HT-29 (cell line): ENCODE data around the gene TP53I3. TPM values are rescaled to one million over a fixed set of nuclear protein-coding genes. Genes with fewer than 3 reads are reported as not detected.
"Not testable (repeated sequence)": the region's sequence is repeated elsewhere in the genome, so short reads cannot be mapped to it uniquely, and the experiment has no call there.

Experiments used
- DNase-seq: peaks from one replicate; pipeline ENCODE4 v3.0.0-alpha.2; 2015; ENCODE audit warnings: low spot score
- total RNA-seq: library from RNA; depleted of rRNA; stranded (reverse); fragments of >200 nt; shearing (Covaris generic); gene quantifications from 2 replicates; pipeline ENCODE4 v1.2.3, GENCODE V29; 2014; rRNA removed

Gene TP53I3
- total RNA-seq: 28.7 and 28.9 TPM in 2 replicates

- peak; percentile 93 for DNase-seq
These were observed at the start of gene TP53I3 for GRCh38 chr2:24084386-24085199. Gene TP53I3, minus strand, starts transcription at chr2:24084834. Its CDS starts 508 bp downstream, at chr2:24084326.

GRCh38 chr2:24132543-24132942 is 47.9 kb upstream of the TP53I3 start:
- DNase-seq: no peak

- no peak for DNase-seq
These were observed 41.3 kb upstream of the TP53I3 start for GRCh38 chr2:24125956-24126355.

GRCh38 chr2:24123922-24124580 is 39.4 kb upstream of the TP53I3 start:
- peak; percentile 25 for DNase-seq

- peak; percentile 30 for DNase-seq
These were observed 38.7 kb upstream of the TP53I3 start, which contains the start of the genes FAM228B and PFN4 for GRCh38 chr2:24123195-24123921. Gene FAM228B, plus strand, starts transcription at chr2:24123469. Its CDS starts 893 bp downstream, at chr2:24124362. Gene PFN4, minus strand, starts transcription at chr2:24123334. Its CDS starts 799 bp downstream, at chr2:24122535.

GRCh38 chr2:24122366-24123194 is 37.9 kb upstream of the TP53I3 start:
- no peak for DNase-seq

GRCh38 chr2:24121469-24121868 is 36.8 kb upstream of the TP53I3 start:
- DNase-seq: no peak

GRCh38 chr2:24121066-24121465 is 36.4 kb upstream of the TP53I3 start:
- DNase-seq: no peak

- DNase-seq: no peak
These were observed 33.3 kb upstream of the TP53I3 start for GRCh38 chr2:24117902-24118301.

- DNase-seq: no peak
These were observed 30.4 kb upstream of the TP53I3 start for GRCh38 chr2:24115057-24115456.

GRCh38 chr2:24111407-24111901 is 26.8 kb upstream of the TP53I3 start:
- no peak for DNase-seq

- no peak for DNase-seq
These were observed 26.1 kb upstream of the TP53I3 start for GRCh38 chr2:24110660-24111303.

GRCh38 chr2:24109431-24109830 is 24.8 kb upstream of the TP53I3 start:
- DNase-seq: not testable (repeated sequence)

- DNase-seq: no peak
These were observed 22.7 kb upstream of the TP53I3 start for GRCh38 chr2:24107336-24107735.

- no peak for DNase-seq
These were observed 22.2 kb upstream of the TP53I3 start for GRCh38 chr2:24106786-24107185.

- no peak for DNase-seq
These were observed 21.2 kb upstream of the TP53I3 start for GRCh38 chr2:24105816-24106215.

GRCh38 chr2:24104906-24105305 is 20.3 kb upstream of the TP53I3 start:
- no peak for DNase-seq

- no peak for DNase-seq
These were observed 19.5 kb upstream of the TP53I3 start for GRCh38 chr2:24104110-24104650.

GRCh38 chr2:24102677-24103076 is 18.0 kb upstream of the TP53I3 start:
- no peak for DNase-seq

- no peak for DNase-seq
These were observed 17.4 kb upstream of the TP53I3 start for GRCh38 chr2:24101992-24102391.
